ENCODE measurements around the gene TNFSF8.

The TNFSF8 gene

DNA sequence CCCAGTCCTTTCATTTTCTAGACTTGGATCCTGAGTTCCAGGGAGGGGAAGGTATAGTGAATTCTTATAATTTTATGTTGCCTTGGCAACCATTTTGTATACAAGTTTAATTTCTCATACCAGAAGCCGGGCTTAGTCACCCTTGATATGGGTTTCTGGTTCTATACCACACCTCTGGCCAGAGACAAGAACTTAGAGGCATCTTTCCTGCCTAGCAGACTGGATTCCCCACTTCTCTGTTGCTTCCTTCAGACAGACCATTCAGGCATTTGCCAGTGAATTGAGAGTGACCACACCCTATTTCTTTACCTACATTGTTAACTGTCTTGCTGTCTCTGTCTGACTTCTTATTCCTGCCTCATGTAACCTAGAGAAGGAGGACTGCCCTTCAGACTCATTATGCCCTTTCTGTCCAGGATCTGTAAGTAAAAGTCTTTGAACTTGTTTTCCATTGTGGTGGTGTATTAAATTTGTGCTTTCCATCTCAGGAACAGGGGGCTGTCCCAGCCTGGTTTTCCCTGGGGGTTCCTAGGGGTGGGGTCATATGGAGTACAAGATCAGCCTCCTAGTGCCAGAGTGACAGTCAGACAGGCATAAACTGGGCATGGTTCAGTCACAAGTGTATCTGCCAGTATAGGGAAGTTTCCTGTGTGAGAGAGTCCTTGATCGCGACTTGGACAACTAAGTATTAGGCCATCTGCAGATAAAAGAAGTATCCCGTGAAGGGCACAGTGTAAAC is 27.4 kb downstream of the TNFSF8 start:
- DNase-seq: peak in 1 of 6 experiments; percentile 18

DNA sequence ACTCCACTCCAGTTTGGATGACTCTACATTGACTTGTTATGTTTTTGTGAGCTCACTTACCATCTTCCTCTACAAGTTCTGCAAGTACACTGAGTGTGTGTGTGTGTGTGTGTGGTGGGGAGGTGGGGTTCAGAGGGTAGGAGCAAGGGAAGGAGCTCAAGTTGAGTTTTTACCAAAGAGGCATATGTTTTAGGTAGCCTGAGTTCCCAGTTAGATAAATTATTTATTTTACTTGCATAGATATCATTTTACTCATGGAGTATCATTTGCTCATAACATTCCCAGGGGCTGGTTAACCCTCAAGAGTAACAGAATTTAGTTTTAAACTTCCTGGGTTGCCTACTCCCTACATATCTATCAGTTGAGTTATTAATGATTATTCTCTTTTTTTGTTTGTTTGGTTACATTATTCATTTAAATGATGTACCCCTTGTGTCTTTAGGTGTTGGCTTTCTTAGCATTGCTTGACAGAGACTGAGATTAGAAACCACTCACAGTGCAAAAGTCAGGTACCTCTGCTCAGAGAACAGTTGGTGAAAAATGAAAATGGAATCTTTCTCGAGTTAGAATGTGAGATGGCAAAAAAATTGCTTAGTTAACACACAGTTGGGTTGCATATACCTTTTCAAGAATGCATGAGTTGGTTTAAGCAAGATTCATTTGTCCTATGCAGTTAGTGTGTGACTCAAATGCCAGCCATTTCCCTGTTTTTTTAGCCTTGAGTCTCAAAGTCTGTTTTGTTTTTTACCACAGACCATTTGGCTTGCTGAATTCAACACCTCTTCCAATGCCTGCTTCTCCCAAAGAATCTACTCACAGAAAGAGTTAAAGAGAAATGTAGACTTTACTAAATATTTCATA is 29.2 kb downstream of the TNFSF8 start:
- peak in 1 of 6 experiments; percentile 5 for DNase-seq

DNA sequence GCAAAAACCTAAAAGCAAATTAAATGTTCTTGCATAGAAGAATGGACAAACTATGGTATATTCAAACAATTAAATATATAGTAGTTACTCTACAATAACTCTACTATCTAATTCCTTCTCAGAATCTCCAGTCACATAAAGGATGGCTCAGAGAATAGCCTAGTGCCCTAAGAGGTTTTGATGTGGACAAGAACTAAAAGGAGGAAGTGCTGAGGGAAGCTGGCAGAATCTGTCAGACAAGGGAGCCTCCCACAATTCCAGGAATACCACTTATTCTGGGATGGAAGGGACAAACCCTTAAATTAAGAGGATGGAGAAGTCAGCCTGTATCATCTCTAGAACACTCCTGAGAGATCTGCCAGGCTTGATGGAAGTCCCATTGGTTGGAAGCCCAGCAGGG is 30.4 kb downstream of the TNFSF8 start:
- DNase-seq: no peak

GRCh38 chr9:114899461-114899860 is 30.9 kb downstream of the TNFSF8 start:
- no peak for DNase-seq

GRCh38 chr9:114898741-114899140 is 31.6 kb downstream of the TNFSF8 start:
- DNase-seq: peak; percentile 47 to 90 (median 78)

GRCh38 chr9:114897196-114897595 is 33.2 kb downstream of the TNFSF8 start:
- no peak for DNase-seq

DNA sequence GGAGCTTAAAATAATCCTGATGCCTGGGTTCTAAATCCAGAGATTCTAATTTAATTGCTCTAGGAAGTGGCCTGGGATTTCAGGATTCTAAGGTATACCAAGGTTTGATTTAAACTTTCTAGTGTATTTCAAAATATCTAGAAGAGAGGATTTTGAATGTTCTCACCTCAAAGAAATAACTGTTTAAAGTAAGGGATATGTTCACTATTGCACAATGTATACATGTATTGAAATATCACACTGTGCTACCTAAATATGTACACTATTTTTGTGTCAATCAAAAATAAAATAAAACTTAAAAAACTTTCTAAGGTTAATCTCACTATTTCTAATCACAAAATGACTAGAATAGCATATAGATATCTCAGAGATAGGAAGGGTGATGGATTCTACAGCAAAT is 34.0 kb downstream of the TNFSF8 start:
- DNase-seq: no peak

GRCh38 chr9:114895521-114895991 is 34.8 kb downstream of the TNFSF8 start:
- DNase-seq: no peak

DNA sequence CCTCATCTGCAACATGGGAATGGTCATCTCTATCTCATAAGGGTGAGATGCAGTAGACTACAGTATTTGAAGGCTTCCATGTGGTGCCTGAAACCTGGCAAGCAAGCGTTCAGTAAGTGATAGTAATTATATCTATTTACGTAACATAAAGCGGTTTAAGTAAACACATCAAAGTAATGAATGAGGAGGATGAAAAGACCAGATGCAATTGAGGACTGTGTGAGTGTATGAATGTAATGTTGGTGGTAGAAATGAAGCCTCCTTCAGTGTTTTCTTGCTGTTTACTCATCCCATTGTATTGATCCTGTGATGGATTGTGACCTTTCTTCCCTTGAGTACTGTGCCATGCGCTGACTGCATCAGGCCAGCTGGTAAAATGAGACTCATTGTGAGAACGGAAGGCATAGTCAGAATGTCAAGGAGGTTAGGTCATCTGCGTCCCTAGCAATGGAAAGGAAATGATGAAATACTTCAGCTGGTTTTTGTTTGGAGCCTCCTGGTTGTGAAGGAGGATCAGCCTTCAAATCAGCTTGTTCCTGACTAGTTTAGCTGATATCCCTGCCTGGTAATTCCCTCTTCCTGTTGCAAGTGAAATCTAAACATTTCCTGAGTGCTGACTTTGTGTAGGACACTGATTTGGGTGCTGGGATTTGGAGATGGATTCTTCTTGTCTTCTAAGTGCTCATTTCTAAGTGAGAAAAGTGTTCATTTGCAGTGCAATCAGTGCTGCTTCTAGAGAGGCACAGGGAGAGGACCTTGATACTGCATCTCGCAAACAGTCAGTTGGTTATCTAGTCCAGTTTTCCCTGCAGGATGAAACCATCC is 35.6 kb downstream of the TNFSF8 start:
- DNase-seq: no peak

DNA sequence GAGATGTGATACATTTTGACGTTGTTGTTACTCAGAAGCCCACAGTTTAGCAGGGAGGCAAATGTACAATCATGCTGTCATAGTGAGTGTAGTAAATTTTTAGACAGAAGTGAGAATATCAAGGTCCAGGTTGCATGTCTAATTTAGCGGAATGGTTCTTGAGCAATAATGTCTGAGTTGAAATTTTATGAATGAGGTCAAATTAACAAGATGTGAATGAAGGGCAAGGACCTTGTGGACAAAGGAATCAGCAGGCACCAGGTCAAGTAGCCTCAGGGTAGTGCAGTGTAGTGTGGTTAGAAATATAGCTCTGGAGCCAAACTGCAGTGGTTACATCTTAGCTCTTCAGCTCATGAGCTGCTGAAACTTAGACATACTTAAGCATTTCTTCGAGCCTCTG is 36.2 kb downstream of the TNFSF8 start:
- DNase-seq: no peak

- DNase-seq: no peak
These were observed 37.0 kb downstream of the TNFSF8 start for GRCh38 chr9:114893221-114894010.

GRCh38 chr9:114889802-114890224 is 40.6 kb downstream of the TNFSF8 start:
- no peak for DNase-seq

GRCh38 chr9:114888607-114889006 is 41.8 kb downstream of the TNFSF8 start:
- DNase-seq: peak in 3 of 6 experiments; percentile 7 to 23 (median 8)

GRCh38 chr9:114887963-114888362 is 42.4 kb downstream of the TNFSF8 start:
- no peak for DNase-seq

DNA sequence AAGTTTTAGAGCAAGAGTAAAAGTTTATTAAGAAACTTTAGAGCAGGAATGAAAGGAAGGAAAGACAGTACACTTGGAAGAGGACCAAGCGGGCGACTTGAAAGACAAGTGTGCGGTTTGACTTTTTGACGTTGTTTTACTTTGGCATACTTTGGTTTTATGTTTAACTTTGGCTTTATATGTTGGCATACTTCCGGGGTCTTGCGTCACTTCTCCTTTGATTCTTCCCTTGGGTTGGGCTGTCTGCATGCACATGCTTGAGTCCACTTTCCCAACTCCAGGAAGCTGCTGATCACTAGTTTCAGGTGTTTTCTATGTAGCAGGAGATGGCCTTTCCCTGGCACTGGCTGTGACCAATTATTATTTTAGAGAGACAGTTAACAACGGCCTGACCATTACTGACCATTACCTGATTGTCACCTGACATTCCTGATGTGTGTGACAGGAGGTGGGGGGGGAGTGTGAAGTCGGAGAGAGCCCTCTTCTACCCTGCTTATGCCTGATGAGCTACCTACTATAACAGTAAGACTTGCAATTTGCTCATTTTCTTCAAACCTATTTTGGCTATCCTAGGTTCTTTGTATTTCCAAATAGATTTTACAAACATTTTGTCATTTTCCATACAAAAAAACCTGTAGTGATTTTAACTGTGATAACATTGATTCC is 45.5 kb downstream of the TNFSF8 start:
- no peak for DNase-seq

DNA sequence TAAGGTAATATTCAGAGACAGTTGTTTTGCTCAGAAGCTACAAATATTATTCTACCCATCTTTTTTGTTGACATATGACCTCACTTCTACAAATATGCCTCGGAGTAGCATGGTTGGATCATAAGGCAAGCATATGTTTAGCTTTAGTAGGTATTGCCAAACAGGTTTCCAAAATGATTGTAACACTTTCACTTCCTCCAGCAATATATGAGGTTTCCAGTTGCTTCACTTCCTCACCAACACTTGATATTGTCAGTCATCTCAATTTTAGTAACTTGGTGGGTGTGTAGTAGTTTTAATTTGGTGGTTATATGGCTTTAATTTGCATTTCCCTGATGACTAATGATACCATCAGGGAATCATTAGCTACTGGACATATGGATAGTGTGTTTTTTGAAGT is 46.7 kb downstream of the TNFSF8 start:
- DNase-seq: no peak

GRCh38 chr9:114880291-114880745 is 50.1 kb downstream of the TNFSF8 start:
- DNase-seq: no peak

DNA sequence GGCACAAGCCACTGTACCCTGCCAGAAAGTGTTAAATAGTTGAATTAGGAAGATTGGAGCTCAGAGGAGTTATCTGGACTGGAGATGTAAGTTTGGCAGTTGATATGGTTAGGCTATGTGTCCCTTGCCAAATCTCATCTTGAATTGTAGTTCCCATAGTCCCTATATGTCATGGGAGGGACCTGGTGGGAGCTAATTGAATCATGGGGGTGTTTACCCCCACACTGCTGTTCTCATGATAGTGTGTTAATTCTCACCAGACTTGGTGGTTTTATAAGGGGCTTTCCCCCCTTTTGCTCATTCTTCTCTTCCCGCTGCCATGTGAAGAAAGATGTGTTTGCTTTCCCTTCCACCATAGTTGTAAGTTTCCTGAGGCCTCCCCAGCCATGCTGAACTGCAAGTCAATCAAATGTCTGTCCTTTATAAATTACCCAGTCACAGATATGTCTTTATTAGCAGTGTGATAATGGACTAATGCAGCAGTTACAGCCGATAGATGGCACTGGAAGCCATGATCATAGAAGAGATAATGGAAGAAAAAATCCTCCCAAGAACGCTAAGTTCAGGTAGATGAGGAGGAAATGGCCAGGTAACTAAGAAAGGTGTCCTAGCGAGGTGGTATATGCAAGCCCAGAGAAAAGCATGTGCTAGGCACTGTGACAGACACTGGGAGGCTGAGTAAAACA is 51.4 kb downstream of the TNFSF8 start:
- DNase-seq: no peak

DNA sequence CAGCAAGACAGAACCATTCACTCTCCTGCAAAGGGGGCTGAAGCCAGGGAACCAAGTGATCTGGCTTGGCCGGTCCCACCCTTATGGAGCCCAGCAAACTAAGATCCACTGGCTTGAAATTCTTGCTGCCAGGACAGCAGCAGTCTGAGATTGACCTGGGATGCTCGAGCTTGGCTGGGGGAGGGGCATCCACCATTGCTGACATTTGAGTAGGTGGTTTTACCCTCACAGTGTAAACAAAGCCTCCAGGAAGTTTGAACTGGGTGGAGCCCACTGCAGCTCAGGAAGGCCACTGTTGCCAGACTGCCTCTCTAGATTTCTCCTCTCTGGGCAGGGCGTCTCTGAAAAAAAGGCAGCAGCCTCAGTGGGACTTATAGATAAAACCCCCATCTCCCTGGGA is 60.5 kb downstream of the TNFSF8 start:
- DNase-seq: peak in 3 of 6 experiments; percentile 6 to 31 (median 26)

DNA sequence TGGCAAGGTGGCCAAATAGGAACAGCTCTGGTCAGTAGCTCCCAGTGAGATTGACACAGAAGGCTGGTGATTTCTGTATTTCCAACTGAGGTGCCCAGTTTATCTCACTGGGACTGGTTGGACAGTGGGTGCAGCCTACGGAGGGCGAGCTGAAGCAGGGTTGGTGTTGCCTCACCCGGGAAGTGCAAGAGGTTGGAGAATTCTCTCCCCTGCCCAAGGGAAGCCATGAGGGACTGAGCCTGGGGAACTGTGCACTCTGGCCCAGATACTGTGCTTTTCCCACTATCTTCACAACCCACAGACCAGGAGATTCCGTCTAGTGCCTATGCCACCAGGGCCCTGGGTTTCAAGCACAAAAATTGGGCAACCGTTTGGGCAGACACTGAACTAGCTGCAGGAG is 61.0 kb downstream of the TNFSF8 start:
- no peak for DNase-seq

GRCh38 chr9:114867327-114867726 is 63.1 kb downstream of the TNFSF8 start:
- DNase-seq: no peak
